HG03025 (cell line): Measurements from ENCODE around the gene ZNF407.

Source experiments
- ATAC-seq: cut with Tn5 transposase; IDR thresholded peaks from one replicate; pipeline ENCODE4 v1.9.1; 2021; ENCODE audit warnings: mild to moderate bottlenecking, moderate library complexity; ENCODE audit not compliant: unreplicated experiment, low FRiP score

ZNF407 gene

DNA sequence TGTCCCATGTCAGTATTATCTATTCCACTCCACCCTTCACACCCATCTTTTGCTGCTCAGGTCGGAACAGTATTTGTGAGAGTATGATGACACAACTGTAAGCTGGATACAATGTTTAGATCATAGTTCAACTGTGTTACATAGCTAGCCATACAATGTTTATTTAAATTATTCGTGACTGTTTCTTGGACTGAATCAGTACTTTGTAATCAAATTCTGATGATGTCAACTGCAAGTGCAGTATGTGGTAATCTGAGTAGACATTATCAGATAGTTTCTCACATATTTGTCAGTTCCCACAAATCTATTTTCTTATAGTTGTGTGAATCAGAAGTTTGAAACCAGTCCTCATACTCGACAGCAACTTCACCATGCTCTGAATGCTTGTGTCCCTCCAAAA, 177.6 kb downstream of the ZNF407 start:
- ATAC-seq: no peak

DNA sequence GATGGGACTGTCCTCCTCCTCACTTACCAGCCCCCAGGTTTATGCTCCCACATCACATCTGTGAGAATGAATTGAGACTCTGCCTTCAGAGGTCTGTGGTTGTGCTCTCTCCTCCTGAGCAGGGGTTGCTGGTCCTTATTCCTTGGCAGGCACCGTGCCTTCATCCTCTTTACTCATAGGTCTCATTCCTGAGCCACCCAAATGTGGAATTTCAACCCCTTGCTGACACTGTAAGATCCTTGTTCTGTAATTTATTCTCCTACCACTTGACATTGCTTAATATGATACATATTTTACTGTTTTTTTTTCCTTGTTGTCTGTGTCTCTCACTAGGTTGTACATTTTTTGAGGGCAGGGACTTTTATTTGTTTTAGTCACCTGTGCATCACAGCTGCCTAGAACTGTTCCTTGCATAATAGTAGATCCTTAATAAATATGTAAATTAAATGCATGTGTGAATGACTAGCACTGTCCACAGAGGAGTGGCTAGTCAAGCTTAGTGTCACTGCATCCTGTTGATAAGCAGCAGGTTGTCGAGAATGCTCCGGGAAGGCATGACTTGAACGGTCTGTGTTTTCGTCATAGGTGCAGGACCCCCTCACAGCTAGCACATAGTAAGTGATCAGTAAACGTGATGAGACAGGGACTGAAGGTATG, 180.6 kb downstream of the ZNF407 start:
- ATAC-seq: no peak

DNA sequence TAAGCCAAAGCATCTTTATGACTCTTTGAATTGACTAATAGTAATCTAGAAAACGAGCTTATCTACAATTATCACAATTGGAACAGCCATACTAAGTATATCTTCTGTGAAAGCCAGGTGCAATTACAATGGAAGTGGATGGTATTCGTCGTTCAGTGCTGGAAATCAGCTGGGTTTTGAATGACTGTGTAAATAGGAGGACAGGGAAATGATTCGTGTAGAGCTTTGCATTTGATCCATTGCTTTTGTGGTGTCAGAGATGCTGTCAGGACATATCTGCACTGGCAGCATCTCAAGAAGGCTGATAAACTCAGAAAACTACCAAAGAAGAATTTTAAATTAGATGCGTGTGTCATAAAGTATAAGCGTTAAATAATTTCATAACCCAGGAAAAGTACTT, 187.1 kb downstream of the ZNF407 start:
- no peak for ATAC-seq

GRCh38 chr18:74785632-74786031, 188.0 kb downstream of the ZNF407 start:
- no peak for ATAC-seq

GRCh38 chr18:74788657-74789056, 191.0 kb downstream of the ZNF407 start:
- no peak for ATAC-seq

GRCh38 chr18:74789078-74789477, 191.4 kb downstream of the ZNF407 start:
- ATAC-seq: no peak

DNA sequence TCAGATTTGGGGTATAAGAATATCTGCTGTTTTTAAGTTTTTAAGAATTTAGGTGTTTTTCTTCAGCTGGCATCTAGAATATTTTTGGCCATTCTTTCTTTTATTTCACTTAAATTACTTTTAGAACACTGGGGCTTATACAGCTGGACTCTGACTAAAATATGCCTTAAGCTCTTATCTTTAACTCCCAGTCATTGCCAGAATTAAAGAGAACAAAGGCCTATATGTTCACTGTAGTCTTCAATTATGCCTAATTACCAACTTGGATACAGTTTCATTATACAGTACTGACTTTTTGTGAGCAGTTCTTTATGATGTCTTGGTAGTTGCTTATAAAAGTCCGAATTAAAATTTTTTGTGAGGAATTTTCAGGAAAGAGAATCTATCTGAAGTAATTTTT, 192.8 kb downstream of the ZNF407 start:
- ATAC-seq: no peak

GRCh38 chr18:74791501-74792194, 194.0 kb downstream of the ZNF407 start:
- ATAC-seq: no peak

DNA sequence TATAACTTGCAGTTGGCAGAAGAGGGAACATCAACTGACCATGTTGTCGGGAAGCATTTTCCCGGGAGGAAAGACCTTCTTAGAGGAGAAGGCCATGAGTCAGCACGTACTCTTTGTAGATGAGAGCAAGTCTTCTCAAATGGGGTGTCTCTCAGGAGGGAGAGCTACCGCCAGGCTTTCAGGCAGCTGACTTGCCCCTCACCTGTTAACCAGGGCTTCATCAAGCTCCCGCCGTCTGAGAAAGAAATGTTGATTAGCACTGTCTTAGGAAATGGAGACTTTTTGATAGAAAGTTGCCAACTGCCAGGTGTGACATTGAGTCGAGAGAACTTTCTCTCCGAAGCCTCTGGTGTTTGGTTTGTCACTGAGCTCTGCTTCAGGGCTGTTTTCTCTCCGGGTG, 196.1 kb downstream of the ZNF407 start:
- no peak for ATAC-seq

DNA sequence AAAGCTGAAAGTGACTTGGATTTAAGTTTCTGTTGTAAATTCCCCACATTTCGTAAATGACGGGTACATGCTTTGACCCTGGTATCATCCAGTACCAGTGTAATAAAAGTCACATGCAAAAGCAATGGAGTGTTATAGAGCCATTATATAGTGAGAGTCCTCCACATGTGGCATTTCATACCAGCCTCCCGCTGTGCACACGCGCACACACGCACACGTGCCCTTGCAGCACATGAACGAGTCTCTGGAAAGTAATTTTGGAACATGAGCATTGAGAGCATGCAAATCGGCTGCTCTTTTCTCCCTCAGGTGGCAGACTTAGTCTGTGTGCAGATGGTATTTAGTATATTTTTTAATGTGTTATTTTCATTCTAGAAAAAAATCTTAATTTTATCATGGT, 198.1 kb downstream of the ZNF407 start:
- no peak for ATAC-seq

- no peak for ATAC-seq
Observed at GRCh38 chr18:74796211-74796610, 198.5 kb downstream of the ZNF407 start.

DNA sequence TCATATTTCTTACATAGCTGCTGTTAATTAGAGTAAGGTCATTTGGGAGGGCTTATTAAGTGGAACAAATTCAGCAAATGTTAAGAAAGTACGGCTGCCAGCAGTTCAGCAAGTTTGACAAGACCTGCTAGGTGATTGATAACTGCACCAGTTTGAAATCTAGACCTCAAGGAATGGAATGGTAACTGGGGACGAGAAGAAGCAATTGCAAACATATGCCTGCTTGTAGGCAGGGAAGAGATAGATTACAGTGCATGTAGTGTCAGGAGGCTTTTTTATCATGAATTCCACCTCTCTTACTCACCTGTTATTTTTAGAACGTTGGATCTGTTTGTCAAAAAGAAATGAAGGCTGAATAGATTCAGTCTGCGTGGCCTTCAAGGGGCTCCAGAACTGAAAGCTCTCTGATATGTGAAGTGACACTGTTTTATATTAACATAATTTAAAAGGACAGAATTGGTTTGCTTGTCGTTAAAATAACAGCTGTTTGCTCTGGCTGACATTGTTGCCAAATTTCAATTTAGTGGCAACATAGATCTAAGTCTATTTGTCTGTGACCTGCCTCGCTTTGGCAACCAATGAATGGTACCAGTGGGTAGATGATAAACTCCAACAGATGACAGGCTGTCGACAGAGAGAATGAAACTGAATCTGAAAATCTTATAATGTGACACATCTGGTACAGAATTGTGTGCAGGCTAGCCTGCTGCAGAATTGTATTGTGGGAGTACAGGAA, 199.3 kb downstream of the ZNF407 start:
- peak; percentile 98 for ATAC-seq

GRCh38 chr18:74797577-74798151, 200.0 kb downstream of the ZNF407 start:
- ATAC-seq: peak; percentile 26

DNA sequence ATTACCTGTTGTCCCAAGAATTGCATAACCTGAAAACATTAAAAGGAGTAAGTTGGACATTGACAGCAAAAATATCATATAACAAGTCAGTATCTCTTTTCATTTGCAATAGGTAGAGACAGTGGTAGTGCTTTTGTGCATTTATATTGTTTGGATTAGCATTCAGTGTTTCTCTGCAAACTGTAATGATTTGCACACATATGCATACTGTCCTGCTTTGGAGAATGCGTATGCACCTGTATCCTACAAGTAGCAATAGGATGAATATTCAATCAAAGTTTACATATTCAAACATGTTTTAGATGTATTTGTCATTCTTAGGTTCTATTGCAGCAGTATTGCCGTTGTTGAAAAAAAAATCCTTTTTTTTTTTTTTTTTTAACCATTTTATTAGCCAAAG, 201.9 kb downstream of the ZNF407 start:
- ATAC-seq: no peak

DNA sequence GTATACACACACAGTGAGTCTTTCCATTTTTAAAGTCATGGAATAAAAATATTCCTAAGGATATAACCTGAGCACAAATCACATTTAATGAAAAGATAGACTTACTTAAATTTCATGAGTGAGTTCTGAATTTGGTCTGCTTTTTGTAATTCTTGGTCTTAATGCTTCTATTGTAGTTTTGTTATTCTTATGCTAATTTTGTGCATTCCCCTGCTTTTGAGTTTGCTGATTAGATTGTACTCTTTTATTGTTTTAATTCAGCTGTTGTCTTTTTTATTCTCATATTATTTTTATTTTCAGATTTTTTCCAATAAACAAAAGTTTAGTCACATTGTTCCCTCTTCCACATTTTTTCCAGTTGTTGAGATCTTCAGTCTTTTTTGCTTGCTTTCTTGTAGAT, 202.4 kb downstream of the ZNF407 start:
- no peak for ATAC-seq

DNA sequence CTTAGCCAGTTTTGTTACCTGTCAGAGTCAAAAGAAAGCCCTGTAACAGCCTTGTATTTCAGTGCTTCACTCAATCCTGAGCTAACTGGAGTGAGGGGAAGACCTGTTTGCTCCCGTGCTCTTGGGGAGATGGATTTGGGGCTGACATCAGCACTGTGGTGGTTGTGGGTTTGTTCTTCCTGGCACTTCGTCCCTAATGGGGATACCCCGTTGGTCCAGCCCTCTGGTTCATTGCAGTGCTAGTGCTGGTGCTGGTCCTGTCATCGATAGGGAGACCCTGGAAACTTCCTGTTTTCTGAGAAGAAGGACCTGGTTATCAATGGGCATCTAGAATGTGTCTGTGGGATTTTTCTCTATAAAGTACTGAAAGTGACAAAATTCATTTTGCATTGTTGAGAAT, 205.4 kb downstream of the ZNF407 start:
- ATAC-seq: no peak

DNA sequence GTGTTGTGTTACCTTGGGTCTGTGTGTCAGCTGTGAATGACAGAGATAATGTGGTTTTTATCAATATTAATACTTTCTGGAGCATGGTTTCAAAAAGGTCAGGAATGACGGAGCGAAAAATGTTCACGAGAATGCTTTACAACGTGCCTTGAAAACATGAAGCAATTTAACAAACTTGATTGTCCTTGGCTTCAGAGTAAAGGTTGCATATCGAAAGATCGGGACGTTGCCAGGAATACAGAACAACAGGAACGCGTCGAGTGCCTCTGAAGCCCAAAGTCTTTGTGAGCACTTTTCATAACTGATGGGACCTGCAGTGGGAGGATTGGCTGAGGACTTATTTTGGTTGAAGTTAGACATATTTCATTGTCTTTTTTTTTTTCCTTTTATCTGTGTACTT, 206.1 kb downstream of the ZNF407 start:
- no peak for ATAC-seq

- ATAC-seq: no peak
Observed at GRCh38 chr18:74804677-74805076, 207.0 kb downstream of the ZNF407 start.

GRCh38 chr18:74806073-74806472, 208.4 kb downstream of the ZNF407 start:
- no peak for ATAC-seq

DNA sequence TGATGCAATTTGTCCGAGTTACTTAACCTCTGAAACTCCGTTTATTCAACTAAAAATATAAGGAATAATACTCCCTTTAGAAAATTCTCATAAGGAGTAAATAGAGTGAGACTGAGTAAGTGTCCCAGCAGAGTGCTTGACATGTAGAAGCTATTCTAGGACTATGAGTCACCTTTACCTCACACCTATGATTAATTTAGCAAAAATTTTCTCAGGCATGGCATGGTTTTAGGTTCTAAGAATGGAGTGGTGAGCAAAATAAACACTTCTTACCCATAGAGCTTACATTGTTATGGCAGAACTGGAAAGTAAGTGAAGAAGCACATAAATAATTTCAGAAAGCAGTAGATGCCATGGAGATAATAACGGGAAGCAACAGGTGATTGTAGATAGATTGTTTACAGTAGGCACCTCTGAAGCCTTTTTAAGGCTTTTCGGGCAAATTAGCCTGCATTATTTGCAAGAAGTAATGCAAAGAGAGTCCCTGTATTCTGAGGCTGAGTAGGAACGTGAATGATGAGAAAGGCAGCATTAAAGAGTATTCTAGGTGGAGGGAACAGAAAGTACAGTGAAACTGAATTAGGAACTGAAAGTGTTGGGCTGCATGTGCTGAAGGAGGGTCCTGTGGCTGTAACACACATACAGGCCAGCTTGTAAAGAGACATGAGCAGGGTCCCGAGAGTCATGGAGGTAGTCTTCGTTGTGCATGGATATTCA, 209.2 kb downstream of the ZNF407 start:
- ATAC-seq: peak; percentile 99

- ATAC-seq: no peak
Observed at GRCh38 chr18:74817576-74817975, 219.9 kb downstream of the ZNF407 start.
